Trophoblast cell (in vitro differentiated cells and primary cell): ENCODE results near the gene ASB18.
"Not testable (repeated sequence)": the region's sequence is repeated elsewhere in the genome, so short reads cannot be mapped to it uniquely, and the experiment has no call there.

Experiments used
- DNase-seq, 2 donors: peaks; one replicate each; pipeline ENCODE4 v3.0.0-alpha.2; 2016
- H2AFZ ChIP-seq: 2 replicates; pipeline ENCODE4 v1.6.1; 2013; ENCODE audit warnings: low read length, moderate library complexity, mild to moderate bottlenecking; ENCODE audit not compliant: insufficient read depth, poor library complexity
- H2AK5ac ChIP-seq: 2 replicates; pipeline ENCODE4 v1.6.1; 2013; ENCODE audit warnings: mild to moderate bottlenecking, low read length
- H2BK120ac ChIP-seq: 2 replicates; pipeline ENCODE4 v1.6.1; 2013; ENCODE audit warnings: low read length, mild to moderate bottlenecking, moderate library complexity; ENCODE audit not compliant: insufficient read depth, poor library complexity
- H2BK12ac ChIP-seq: 2 replicates; pipeline ENCODE4 v1.6.1; 2013; ENCODE audit warnings: mild to moderate bottlenecking, low read length, moderate library complexity
- H2BK5ac ChIP-seq: 2 replicates; pipeline ENCODE4 v1.6.1; 2013; ENCODE audit warnings: low read length, low read depth, moderate library complexity, mild to moderate bottlenecking; ENCODE audit not compliant: poor library complexity
- H3K14ac ChIP-seq: 2 replicates; pipeline ENCODE4 v1.6.1; 2013; ENCODE audit warnings: mild to moderate bottlenecking, low read length
- H3K18ac ChIP-seq: 2 replicates; pipeline ENCODE4 v1.6.1; 2013; ENCODE audit warnings: mild to moderate bottlenecking, low read length
- H3K23ac ChIP-seq: 2 replicates; pipeline ENCODE4 v1.6.1; 2013; ENCODE audit warnings: low read length
- H3K27ac ChIP-seq: 2 replicates; pipeline ENCODE4 v1.5.1; 2013; ENCODE audit warnings: low read depth, mild to moderate bottlenecking, inconsistent platforms, low read length, moderate library complexity
- H3K27me3 ChIP-seq: 2 replicates; pipeline ENCODE4 v1.6.1; 2013; ENCODE audit warnings: inconsistent platforms, mild to moderate bottlenecking, low read length, moderate library complexity; ENCODE audit not compliant: insufficient read depth
- H3K36me3 ChIP-seq, 2 experiments: 1 replicate in 1 of 2; 2 replicates in 1 of 2; pipeline ENCODE4 v1.6.1; 2013; ENCODE audit warnings: low read length in 2 of 2, mild to moderate bottlenecking in 2 of 2, moderate library complexity in 1 of 2; ENCODE audit not compliant: insufficient read depth in 2 of 2, control insufficient read depth in 1 of 2
- H3K4ac ChIP-seq: 2 replicates; pipeline ENCODE4 v1.6.1; 2013; ENCODE audit warnings: low read depth, mild to moderate bottlenecking, low read length, moderate library complexity
- H3K4me1 ChIP-seq, 2 experiments: 1 replicate in 1 of 2; 2 replicates in 1 of 2; pipeline ENCODE4 v1.6.1; 2013; ENCODE audit warnings: low read length in 2 of 2, mild to moderate bottlenecking in 2 of 2, moderate library complexity in 1 of 2; ENCODE audit not compliant: insufficient read depth in 2 of 2, control insufficient read depth in 1 of 2
- H3K4me2 ChIP-seq: 2 replicates; pipeline ENCODE4 v1.6.1; 2013; ENCODE audit warnings: inconsistent platforms, mild to moderate bottlenecking, low read length, moderate library complexity
- H3K4me3 ChIP-seq: 2 replicates; pipeline ENCODE4 v1.5.1; 2013; ENCODE audit warnings: mild to moderate bottlenecking, low read depth, low read length, inconsistent platforms
- H3K79me1 ChIP-seq: one replicate; pipeline ENCODE4 v1.6.1; 2013; ENCODE audit warnings: low read length
- H3K79me2 ChIP-seq: 2 replicates; pipeline ENCODE4 v1.6.1; 2013; ENCODE audit warnings: low read length, mild to moderate bottlenecking; ENCODE audit not compliant: control insufficient read depth, insufficient read depth, poor library complexity
- H3K9ac ChIP-seq: 2 replicates; pipeline ENCODE4 v1.6.1; 2013; ENCODE audit warnings: mild to moderate bottlenecking, low read length
- H3K9me3 ChIP-seq: 2 replicates; pipeline ENCODE4 v1.6.1; 2013; ENCODE audit warnings: low read depth, mild to moderate bottlenecking, control low read depth, inconsistent platforms, low read length; ENCODE audit not compliant: insufficient read depth
- H4K12ac ChIP-seq: 2 replicates; pipeline ENCODE4 v1.6.1; 2013; ENCODE audit warnings: low read depth, mild to moderate bottlenecking, low read length, moderate library complexity
- H4K8ac ChIP-seq: 2 replicates; pipeline ENCODE4 v1.6.1; 2013; ENCODE audit warnings: low read depth, mild to moderate bottlenecking, low read length, moderate library complexity
- H4K91ac ChIP-seq: one replicate; pipeline ENCODE4 v1.6.1; 2013; ENCODE audit warnings: low read depth, mild to moderate bottlenecking, low read length, moderate library complexity
- WGBS: extraction: QIAGEN DNeasy Blood & Tissue Kit; methylation state at CpG from one replicate; pipeline ENCODE4 v1.1.7; 2013; ENCODE audit warnings: missing lambda C conversion rate; ENCODE audit not compliant: insufficient read length, insufficient coverage; ENCODE audit errors: extremely low coverage; 5-methylcytosine and 5-hydroxymethylcytosine counted together

Gene ASB18

GRCh38 chr2:236273126-236273525, 8.9 kb upstream of the ASB18 start:
- no peak overlapping the region for H3K4ac ChIP-seq

GRCh38 chr2:236271851-236272250, 7.6 kb upstream of the ASB18 start:
- H2BK120ac ChIP-seq = no peak overlapping the region
- no peaks in the 10 kb centered on the region for H3K27me3 ChIP-seq
- no peak overlapping the region for H3K4me2 ChIP-seq
- no peaks in the 10 kb centered on the region for H3K36me3 ChIP-seq
- peaks cover 8% of the 10 kb centered on the region for H3K9me3 ChIP-seq
- H4K12ac ChIP-seq = no peak overlapping the region
- DNase-seq = no peak
- H3K79me1 ChIP-seq = no peaks in the 10 kb centered on the region
- H3K9ac ChIP-seq = no peak overlapping the region
- no peak overlapping the region for H3K4me3 ChIP-seq
- H3K4me1 ChIP-seq = no peaks in the 10 kb centered on the region
- no peak overlapping the region for H3K23ac ChIP-seq
- no peak overlapping the region for H3K4ac ChIP-seq
- H2BK5ac ChIP-seq = no peak overlapping the region
- H3K27ac ChIP-seq = no peak overlapping the region
- no peak overlapping the region for H2AK5ac ChIP-seq
- no peak overlapping the region for H2AFZ ChIP-seq
- H3K79me2 ChIP-seq = no peaks in the 10 kb centered on the region
- H4K91ac ChIP-seq = no peak overlapping the region
- no CpG with 5 or more reads among the region's 5 CpGs for WGBS
- H3K14ac ChIP-seq = no peak overlapping the region
- H3K18ac ChIP-seq = no peak overlapping the region
- no peak overlapping the region for H2BK12ac ChIP-seq
- no peak overlapping the region for H4K8ac ChIP-seq

More at GRCh38 chr2:236273126-236273525, 8.9 kb upstream of the ASB18 start:
- no peaks in the 10 kb centered on the region for H3K36me3 ChIP-seq
- no peak overlapping the region for H4K91ac ChIP-seq
- no CpG with 5 or more reads among the region's 3 CpGs for WGBS
- no peak overlapping the region for H3K23ac ChIP-seq
- H3K79me2 ChIP-seq = no peaks in the 10 kb centered on the region
- no peaks in the 10 kb centered on the region for H3K27me3 ChIP-seq
- no peak overlapping the region for H2AK5ac ChIP-seq
- H3K27ac ChIP-seq = no peak overlapping the region
- no peak overlapping the region for H3K9ac ChIP-seq
- H3K4me2 ChIP-seq = no peak overlapping the region
- H2BK120ac ChIP-seq = no peak overlapping the region
- peaks cover 8% of the 10 kb centered on the region for H3K9me3 ChIP-seq
- DNase-seq = no peak
- H2BK5ac ChIP-seq = no peak overlapping the region
- no peaks in the 10 kb centered on the region for H3K4me1 ChIP-seq
- H2AFZ ChIP-seq = no peak overlapping the region
- no peak overlapping the region for H3K4me3 ChIP-seq
- no peak overlapping the region for H3K18ac ChIP-seq
- H4K8ac ChIP-seq = no peak overlapping the region
- H3K14ac ChIP-seq = no peak overlapping the region
- no peak overlapping the region for H4K12ac ChIP-seq
- no peaks in the 10 kb centered on the region for H3K79me1 ChIP-seq
- H2BK12ac ChIP-seq = no peak overlapping the region

- H3K4ac ChIP-seq, H2AFZ ChIP-seq, H3K36me3 ChIP-seq, DNase-seq, H2BK120ac ChIP-seq, H4K8ac ChIP-seq, H3K23ac ChIP-seq, H4K12ac ChIP-seq, H3K4me3 ChIP-seq, H3K4me2 ChIP-seq, H3K9me3 ChIP-seq, H3K27ac ChIP-seq, H4K91ac ChIP-seq, H3K4me1 ChIP-seq, H2AK5ac ChIP-seq, H2BK12ac ChIP-seq, H2BK5ac ChIP-seq, H3K9ac ChIP-seq, H3K27me3 ChIP-seq, H3K18ac ChIP-seq, H3K79me2 ChIP-seq, H3K14ac ChIP-seq, H3K79me1 ChIP-seq: not testable (repeated sequence)
Measured at GRCh38 chr2:236269876-236270275, 5.7 kb upstream of the ASB18 start.

- Histone ChIP-seq H4K12ac (no peak overlapping the region), H3K9me3 (peaks cover 10% of the 10 kb centered on the region), H4K8ac (no peak overlapping the region), H3K14ac (no peak overlapping the region), H2BK5ac (no peak overlapping the region), H2BK12ac (no peak overlapping the region), H4K91ac (no peak overlapping the region), H3K9ac (no peak overlapping the region), H2AK5ac (no peak overlapping the region), H3K27ac (no peak overlapping the region), H3K79me1 (no peaks in the 10 kb centered on the region), H3K18ac (no peak overlapping the region), H2AFZ (no peak overlapping the region), H2BK120ac (no peak overlapping the region), H3K4me3 (no peak overlapping the region), H3K36me3 (no peaks in the 10 kb centered on the region), H3K23ac (no peak overlapping the region), H3K4ac (no peak overlapping the region), H3K79me2 (no peaks in the 10 kb centered on the region), H3K4me2 (no peak overlapping the region), H3K27me3 (no peaks in the 10 kb centered on the region), H3K4me1 (no peaks in the 10 kb centered on the region)
- no peak for DNase-seq
Measured at GRCh38 chr2:236265675-236266074, 1.5 kb upstream of the ASB18 start.

GRCh38 chr2:236262238-236262637, 2.0 kb downstream of the ASB18 start:
- Histone ChIP-seq H3K18ac (no peak overlapping the region), H3K23ac (no peak overlapping the region), H2BK12ac (no peak overlapping the region), H2AFZ (no peak overlapping the region), H2AK5ac (no peak overlapping the region), H3K4ac (no peak overlapping the region), H3K4me2 (no peak overlapping the region), H4K12ac (no peak overlapping the region), H4K91ac (no peak overlapping the region), H3K4me1 (no peaks in the 10 kb centered on the region), H2BK5ac (no peak overlapping the region), H2BK120ac (no peak overlapping the region), H3K27me3 (no peaks in the 10 kb centered on the region), H3K79me2 (no peaks in the 10 kb centered on the region), H3K79me1 (no peaks in the 10 kb centered on the region), H3K14ac (no peak overlapping the region), H3K36me3 (no peaks in the 10 kb centered on the region), H4K8ac (no peak overlapping the region), H3K9me3 (peaks cover 4% of the 10 kb centered on the region), H3K27ac (no peak overlapping the region), H3K9ac (no peak overlapping the region), H3K4me3 (no peak overlapping the region)
- no peak for DNase-seq
- no CpG with 5 or more reads among the region's 7 CpGs for WGBS
